AG09309 (cell line): ENCODE results near the gene PKIB.

Experiments
- DNase-seq: peaks from one replicate; pipeline ENCODE4 v3.0.0-alpha.2; 2010; ENCODE audit warnings: low read depth
- H3K4me3 ChIP-seq: 2 replicates; pipeline ENCODE4 v1.5.1; 2011; ENCODE audit warnings: mild to moderate bottlenecking, low read depth, low read length, moderate library complexity; ENCODE audit not compliant: control insufficient read depth
- TF ChIP-seq, protein P1 (sequence below): IDR thresholded peaks from 2 replicates; pipeline ENCODE4 v1.5.1; 2011; ENCODE audit warnings: mild to moderate bottlenecking, low read depth, low read length, inconsistent platforms; ENCODE audit not compliant: insufficient read depth, control insufficient read depth; ENCODE audit errors: missing control alignments

Gene PKIB

DNA sequence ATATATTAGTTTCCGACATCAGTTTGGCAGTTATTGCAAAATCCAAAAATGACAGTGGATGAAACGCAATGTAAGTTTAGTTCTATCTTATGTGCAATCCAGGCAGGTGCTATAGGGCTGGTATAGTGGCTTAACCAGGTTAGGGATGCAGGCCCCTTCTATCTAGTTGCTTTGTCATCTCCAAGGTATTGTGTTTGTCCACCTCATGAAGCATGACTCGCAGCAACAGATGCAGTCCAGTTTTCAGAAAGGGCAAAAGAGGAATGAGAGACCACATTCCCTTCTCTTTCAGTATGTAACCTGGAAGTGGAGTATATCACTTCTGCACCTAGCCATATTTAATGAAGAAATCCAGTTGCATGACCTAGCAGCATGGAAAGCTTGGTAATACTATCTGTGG, 59.7 kb downstream of the PKIB start:
- no peak overlapping the region for H3K4me3 ChIP-seq
- TF ChIP-seq, protein P1, sequence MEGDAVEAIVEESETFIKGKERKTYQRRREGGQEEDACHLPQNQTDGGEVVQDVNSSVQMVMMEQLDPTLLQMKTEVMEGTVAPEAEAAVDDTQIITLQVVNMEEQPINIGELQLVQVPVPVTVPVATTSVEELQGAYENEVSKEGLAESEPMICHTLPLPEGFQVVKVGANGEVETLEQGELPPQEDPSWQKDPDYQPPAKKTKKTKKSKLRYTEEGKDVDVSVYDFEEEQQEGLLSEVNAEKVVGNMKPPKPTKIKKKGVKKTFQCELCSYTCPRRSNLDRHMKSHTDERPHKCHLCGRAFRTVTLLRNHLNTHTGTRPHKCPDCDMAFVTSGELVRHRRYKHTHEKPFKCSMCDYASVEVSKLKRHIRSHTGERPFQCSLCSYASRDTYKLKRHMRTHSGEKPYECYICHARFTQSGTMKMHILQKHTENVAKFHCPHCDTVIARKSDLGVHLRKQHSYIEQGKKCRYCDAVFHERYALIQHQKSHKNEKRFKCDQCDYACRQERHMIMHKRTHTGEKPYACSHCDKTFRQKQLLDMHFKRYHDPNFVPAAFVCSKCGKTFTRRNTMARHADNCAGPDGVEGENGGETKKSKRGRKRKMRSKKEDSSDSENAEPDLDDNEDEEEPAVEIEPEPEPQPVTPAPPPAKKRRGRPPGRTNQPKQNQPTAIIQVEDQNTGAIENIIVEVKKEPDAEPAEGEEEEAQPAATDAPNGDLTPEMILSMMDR = no peak
- DNase-seq = no peak

GRCh38 chr6:122671251-122671650, 61.0 kb downstream of the PKIB start:
- H3K4me3 ChIP-seq = no peak overlapping the region
- TF ChIP-seq, protein P1 = no peak
- no peak for DNase-seq

GRCh38 chr6:122673343-122673961, 63.2 kb downstream of the PKIB start:
- DNase-seq = no peak
- TF ChIP-seq, protein P1 = no peak
- H3K4me3 ChIP-seq = no peak overlapping the region

- no peak for DNase-seq
- TF ChIP-seq, protein P1 = no peak
Observed at GRCh38 chr6:122676146-122676545, 65.9 kb downstream of the PKIB start.

GRCh38 chr6:122676688-122677087, 66.5 kb downstream of the PKIB start:
- H3K4me3 ChIP-seq = no peak overlapping the region
- TF ChIP-seq, protein P1 = no peak
- no peak for DNase-seq

More at GRCh38 chr6:122676146-122676545, 65.9 kb downstream of the PKIB start:
- no peak overlapping the region for H3K4me3 ChIP-seq

DNA sequence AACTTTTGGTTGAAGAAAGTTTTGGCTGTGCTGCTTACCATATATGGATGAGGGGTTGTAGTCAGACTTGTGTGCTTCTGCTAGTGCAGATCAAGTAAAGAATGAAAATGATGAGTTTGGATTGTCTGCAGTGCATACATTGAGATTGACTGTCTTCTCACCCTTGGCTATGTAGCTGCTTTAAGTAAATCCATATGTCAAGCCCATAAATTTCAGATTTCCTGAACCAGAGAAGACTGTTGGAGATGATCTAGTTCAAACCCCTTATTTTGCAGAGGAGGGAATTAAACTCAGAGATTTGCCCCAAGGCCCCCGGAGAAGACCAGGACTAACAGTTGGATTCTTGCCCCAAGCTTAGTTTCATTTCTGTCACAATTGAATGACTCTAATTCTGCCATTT, 67.2 kb downstream of the PKIB start:
- H3K4me3 ChIP-seq = no peak overlapping the region
- TF ChIP-seq, protein P1 = no peak
- no peak for DNase-seq
